Kidney tubule cell (primary cell): Measurements from ENCODE around the gene MN1.
A peak's percentile ranks its signal among the peaks of the same experiment; 100 is the strongest.
"Not testable (repeated sequence)": the region's sequence is repeated elsewhere in the genome, so short reads cannot be mapped to it uniquely, and the experiment has no call there.

ENCODE experiments used
- DNase-seq: peaks from one replicate; pipeline ENCODE4 v3.0.0-alpha.2; 2018; ENCODE audit warnings: low spot score

MN1 gene

GRCh38 chr22:27757928-27758525 lies 43.5 kb downstream of the MN1 start:
- DNase-seq = no peak

GRCh38 chr22:27756212-27756660 lies 45.3 kb downstream of the MN1 start:
- DNase-seq = no peak

DNA sequence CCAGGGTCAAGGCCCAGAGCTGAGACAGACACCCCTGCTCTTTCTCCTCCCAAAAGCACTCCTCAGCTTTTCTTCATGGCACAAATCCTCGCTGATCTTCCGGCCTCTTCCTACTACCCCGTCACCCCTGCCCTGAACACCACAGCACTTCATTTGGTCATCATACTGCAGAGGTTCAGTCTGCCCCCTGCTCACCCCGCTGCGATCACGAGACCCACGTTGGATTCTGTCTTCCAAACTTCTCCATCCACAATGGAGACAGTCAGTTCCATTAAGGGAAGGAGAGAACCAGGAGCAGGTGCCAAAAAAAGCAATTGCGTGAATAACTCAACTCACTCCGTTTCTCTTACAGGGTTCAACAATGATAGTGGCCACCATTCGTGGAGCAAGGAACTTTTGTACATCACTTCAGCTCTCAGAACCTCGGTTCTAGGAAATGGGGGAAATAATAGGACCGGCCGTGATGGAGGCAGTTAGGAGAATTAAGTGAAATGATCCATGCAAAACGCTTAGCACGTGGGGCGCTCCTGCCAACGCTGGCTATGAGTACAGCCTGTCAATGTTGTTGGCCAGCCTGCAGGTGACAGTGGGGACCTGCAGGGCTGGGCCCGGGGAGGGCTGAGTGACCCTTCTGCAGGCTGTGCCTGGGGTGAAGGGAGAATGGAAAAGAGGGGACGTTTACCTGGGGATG lies 45.9 kb downstream of the MN1 start:
- DNase-seq = no peak

- no peak for DNase-seq
Observed at GRCh38 chr22:27754888-27755480, 46.6 kb downstream of the MN1 start.

GRCh38 chr22:27754247-27754887 lies 47.2 kb downstream of the MN1 start:
- DNase-seq = peak; percentile 23

DNA sequence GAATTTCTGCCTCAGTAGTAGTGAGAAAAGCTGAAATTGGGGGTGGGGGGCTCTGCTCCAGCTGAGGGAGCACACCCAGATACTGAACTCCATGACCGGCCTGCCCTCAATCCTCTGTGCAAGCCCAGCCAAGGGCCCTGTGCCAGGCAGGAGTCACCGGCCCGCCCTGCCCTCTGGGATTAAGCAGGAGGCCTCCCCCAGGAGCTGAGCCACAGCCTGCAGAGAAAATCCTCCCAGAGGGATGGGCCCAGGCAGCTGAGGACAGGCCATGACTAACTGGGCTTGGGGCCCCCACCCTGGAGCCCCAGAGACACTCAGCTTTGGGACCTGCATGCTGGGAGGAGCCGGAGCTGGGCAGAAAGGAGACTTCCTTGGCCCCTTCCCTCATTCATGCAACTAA lies 48.8 kb downstream of the MN1 start:
- no peak for DNase-seq

- no peak for DNase-seq
Observed at GRCh38 chr22:27752141-27752540, 49.4 kb downstream of the MN1 start.

- no peak for DNase-seq
Observed at GRCh38 chr22:27751277-27752070, 50.1 kb downstream of the MN1 start.

GRCh38 chr22:27750584-27751265 lies 50.8 kb downstream of the MN1 start:
- no peak for DNase-seq

DNA sequence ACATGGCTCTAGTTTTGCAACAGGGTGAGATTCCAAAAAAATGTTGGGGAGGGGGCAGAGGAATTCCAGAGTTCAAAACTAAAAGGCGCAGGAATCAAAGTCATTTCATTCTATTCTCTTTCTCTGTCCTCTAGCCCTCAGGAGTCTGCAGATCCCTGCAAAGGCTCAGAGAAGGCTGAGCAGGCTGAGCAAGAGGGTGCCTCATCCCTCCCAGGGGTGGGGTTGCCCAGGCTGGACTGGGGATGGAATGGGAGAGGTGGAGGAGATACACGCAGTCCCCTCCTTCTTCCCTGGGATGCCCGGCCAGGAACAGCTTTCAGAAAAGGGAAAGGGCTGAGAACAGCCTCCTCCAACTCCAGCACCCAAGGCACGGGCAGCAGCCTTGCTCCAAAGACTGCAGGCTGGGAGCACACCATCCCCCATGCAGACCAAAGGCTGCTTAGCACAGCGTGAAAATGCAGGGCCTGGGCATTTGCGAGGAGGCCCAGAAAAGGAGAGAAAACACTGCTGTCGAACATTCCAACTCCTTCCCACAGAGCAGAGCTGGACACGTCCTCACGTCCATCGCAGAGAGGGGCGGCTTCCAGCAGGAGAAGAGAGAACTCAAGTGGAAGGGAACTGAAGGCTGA lies 51.8 kb downstream of the MN1 start:
- no peak for DNase-seq

GRCh38 chr22:27748751-27749191 lies 52.8 kb downstream of the MN1 start:
- DNase-seq = no peak

GRCh38 chr22:27748349-27748748 lies 53.2 kb downstream of the MN1 start:
- DNase-seq = no peak

DNA sequence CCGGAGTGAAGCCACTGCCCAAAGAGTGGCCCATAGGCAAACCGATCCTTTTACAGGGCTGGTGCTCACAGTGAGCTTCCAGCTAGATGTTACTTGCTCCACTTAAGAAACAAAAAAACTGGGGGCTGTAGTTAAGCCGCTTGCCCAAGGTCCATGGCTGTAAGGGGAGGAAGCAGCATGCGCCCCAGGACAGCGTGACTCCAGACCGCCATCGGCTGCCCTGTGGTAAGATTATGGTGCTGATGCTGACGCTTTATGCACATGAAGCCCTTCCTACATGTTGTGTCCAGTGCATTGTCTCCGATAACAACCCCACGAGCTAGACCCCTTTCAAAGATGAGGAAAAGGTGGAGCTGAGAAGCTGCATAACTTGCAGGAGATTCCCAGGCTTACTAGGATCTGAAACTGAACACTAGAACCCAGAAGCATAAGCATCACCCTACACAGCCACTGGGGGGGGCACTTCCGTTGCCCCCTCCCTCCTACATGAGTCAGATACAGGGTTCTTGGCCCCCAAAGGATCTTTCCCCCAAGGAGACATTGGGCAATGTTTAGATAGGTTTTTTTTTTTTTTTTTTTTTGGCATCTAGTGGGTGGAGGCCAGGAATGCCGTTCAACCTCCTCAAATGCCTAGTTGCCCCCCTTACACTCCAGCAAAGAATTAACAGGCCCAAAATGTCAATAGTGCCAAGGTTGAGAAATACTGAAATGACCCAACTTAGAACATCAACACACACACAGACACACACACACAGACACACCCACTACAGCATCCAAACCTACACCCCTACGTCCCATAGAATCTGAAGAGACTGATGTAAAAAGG lies 53.9 kb downstream of the MN1 start:
- no peak for DNase-seq

DNA sequence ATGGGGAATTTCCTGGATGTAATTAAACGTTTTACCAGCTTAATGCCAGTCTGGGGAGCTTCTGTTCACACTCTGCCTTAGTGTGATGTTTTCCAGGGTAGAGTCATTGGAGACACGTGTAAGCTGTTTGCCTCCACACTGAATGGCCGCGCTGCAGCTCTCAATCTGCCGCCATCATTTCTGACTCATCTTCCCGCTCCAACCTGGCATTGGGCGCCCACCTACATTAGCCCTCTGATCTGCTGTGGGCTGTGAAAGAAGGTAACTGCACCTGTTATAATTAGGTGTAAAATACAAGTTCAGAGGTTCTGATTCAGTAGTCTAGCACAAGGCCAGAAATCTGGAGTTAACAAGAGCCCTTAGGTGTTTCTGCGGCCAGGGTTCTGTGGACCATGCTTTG lies 54.6 kb downstream of the MN1 start:
- DNase-seq = no peak

DNA sequence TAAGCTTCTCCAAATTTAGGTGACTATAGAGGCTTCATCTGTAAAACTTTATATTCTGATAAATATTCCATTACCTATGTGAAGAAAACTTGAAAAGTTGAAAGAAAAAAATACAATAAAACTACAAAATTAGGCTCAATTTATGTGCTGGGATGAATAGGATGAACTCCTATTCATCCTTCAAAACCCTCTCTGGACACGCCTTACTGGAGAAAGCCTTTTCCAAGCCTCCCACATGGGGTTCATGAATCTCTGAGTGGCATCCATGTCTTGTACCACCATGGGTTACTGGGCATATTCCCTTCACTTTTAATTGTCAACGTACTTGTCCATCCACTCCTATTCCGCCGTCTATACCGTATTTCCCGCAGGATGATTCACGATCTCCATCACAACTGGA lies 55.7 kb downstream of the MN1 start:
- no peak for DNase-seq

GRCh38 chr22:27745154-27745553 lies 56.4 kb downstream of the MN1 start:
- no peak for DNase-seq

DNA sequence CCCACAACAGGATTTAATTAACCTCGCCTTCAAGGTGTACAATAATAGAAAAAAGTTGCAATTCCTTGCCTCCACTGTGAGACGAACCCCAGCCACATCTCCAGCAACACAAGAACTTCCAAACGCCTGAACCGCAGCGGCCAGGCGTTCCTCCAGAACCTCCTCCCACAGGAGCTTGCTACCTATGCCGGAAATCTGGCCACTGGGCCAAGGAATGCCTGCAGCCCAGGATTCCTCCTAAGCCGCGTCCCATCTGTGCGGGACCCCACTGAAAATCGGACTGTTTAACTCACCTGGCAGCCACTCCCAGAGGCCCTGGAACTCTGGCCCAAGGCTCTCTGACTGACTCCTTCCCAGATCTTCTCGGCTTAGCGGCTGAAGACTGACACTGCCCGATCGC lies 57.5 kb downstream of the MN1 start:
- not testable (repeated sequence) for DNase-seq

- DNase-seq = no peak
Observed at GRCh38 chr22:27740202-27740748, 61.3 kb downstream of the MN1 start.

DNA sequence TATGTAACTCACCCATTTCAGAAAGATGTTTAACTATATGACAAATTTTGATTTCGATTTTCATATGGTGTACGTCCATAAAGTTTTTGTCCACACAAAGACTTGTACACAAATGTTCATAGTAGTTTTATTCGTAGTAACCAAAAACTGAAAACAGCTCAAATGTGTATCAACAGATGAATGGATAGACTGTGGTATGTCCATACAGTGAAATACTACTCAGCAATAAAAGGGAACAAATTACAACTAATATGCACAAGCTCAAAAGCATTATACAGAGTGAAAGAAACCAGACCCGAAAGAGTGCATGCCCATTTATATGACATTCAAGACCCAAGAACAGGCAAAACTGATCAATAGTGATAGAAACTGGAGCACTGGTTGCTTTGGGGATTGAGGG lies 64.0 kb downstream of the MN1 start:
- no peak for DNase-seq

GRCh38 chr22:27734066-27734465 lies 67.5 kb downstream of the MN1 start:
- no peak for DNase-seq
